ENCODE measurements around the gene SEZ6L.

GRCh38 chr22:26162926-26163325 lies 6.3 kb upstream of the SEZ6L start:
- TF ChIP-seq POLR2AphosphoS5 (IDR thresholded peaks at IDR 0.05; ENCODE audit: low read depth, low read length) (no peak), TAF1 (IDR thresholded peaks at IDR 0.05; ENCODE audit: borderline replicate concordance, low read depth, low read length) (no peak)
